PC-3 (cell line): ENCODE results near the gene ERI3. TPM values are rescaled to one million over a fixed set of nuclear protein-coding genes. Genes with fewer than 3 reads are reported as not detected.
A peak's percentile ranks its signal among the peaks of the same experiment; 100 is the strongest.

Experiments used
- ATAC-seq: fragments of 200-7000 bp; cut with Tn5 transposase; 2 replicates; pipeline ENCODE4 v1.9.1; 2020; ENCODE audit warnings: mild to moderate bottlenecking, moderate library complexity
- BruUV-seq: library from RNA; stranded (reverse); fragments of 400-500 nt; replicated peaks from 2 replicates; lab custom pipeline; 2021; lab: Mats Ljungman, UMichigan
- CTCF ChIA-PET: fragments of 300-600 bp; sonication (Branson Sonifier 250); formaldehyde crosslinking; loops from one replicate; lab custom pipeline; 2022; ENCODE audit warnings: antibody characterized with exemption; lab: Charles Lee
- POLR2A ChIA-PET: fragments of 300-600 bp; sonication (Branson Sonifier 250); formaldehyde crosslinking; loops from one replicate; lab custom pipeline; 2022; ENCODE audit warnings: antibody characterized with exemption; ENCODE audit not compliant: unreplicated experiment; lab: Charles Lee
- DNase-seq: peaks from one replicate; pipeline ENCODE4 v3.0.0-alpha.2; 2015
- H2AFZ ChIP-seq: fragments of 300-600 bp; sonication (generic); 2 replicates; pipeline ENCODE4 v1.6.0; 2016; ENCODE audit warnings: antibody characterized with exemption, low read length
- H3F3A ChIP-seq: fragments of 300-600 bp; sonication (generic); one replicate; pipeline ENCODE4 v1.6.0; 2017; ENCODE audit warnings: antibody characterized with exemption, low read length, control low read depth, mild to moderate bottlenecking; ENCODE audit not compliant: unreplicated experiment
- H3K27ac ChIP-seq: fragments of 300-600 bp; sonication (generic); 2 replicates; pipeline ENCODE4 v1.5.1; 2016; ENCODE audit warnings: mild to moderate bottlenecking, low read length
- H3K27me3 ChIP-seq: fragments of 300-600 bp; sonication (generic); 2 replicates; pipeline ENCODE4 v1.6.1; 2016; ENCODE audit warnings: low read length, mixed read lengths
- H3K36me3 ChIP-seq: fragments of 300-600 bp; sonication (generic); 2 replicates; pipeline ENCODE4 v1.6.1; 2016; ENCODE audit warnings: low read depth, mixed run types, low read length, mixed read lengths
- H3K4me1 ChIP-seq: fragments of 300-600 bp; sonication (generic); 2 replicates; pipeline ENCODE4 v1.5.1; 2016; ENCODE audit warnings: low read length; ENCODE audit not compliant: insufficient read depth
- H3K4me2 ChIP-seq: fragments of 300-600 bp; sonication (generic); 2 replicates; pipeline ENCODE4 v1.6.0; 2016; ENCODE audit warnings: low read length
- H3K4me3 ChIP-seq: fragments of 300-600 bp; sonication (generic); 2 replicates; pipeline ENCODE4 v1.5.1; 2016; ENCODE audit warnings: mild to moderate bottlenecking, low read length, mixed read lengths
- H3K79me2 ChIP-seq: fragments of 300-600 bp; sonication (generic); 2 replicates; pipeline ENCODE4 v1.6.1; 2017; ENCODE audit warnings: low read length, mixed read lengths
- H3K9ac ChIP-seq: fragments of 300-600 bp; sonication (generic); 2 replicates; pipeline ENCODE4 v1.6.0; 2016; ENCODE audit warnings: mild to moderate bottlenecking, low read length
- H3K9me2 ChIP-seq: fragments of 300-600 bp; sonication (generic); replicated peaks from 2 replicates; pipeline ENCODE4 v1.6.1; 2016; ENCODE audit warnings: mixed run types, low read length, mixed read lengths
- H3K9me3 ChIP-seq: fragments of 300-600 bp; sonication (generic); 2 replicates; pipeline ENCODE4 v1.6.1; 2016; ENCODE audit warnings: low read length, mixed read lengths
- H4K20me1 ChIP-seq: fragments of 300-600 bp; sonication (generic); 2 replicates; pipeline ENCODE4 v1.6.1; 2016; ENCODE audit warnings: low read length, mixed read lengths
- CTCF ChIP-seq: fragments of 300-600 bp; sonication (generic); conservative IDR thresholded peaks from 2 replicates; pipeline ENCODE4 v1.5.1; 2017; ENCODE audit warnings: antibody characterized with exemption, low read depth, mild to moderate bottlenecking, low read length
- EZH2 ChIP-seq: fragments of 300-600 bp; sonication (generic); IDR thresholded peaks from one replicate; pipeline ENCODE4 v1.6.1; 2017; ENCODE audit warnings: antibody characterized with exemption, mild to moderate bottlenecking, low read length; ENCODE audit not compliant: unreplicated experiment
- EZH2phosphoT487 ChIP-seq: fragments of 300-600 bp; sonication (generic); IDR thresholded peaks from 2 replicates; pipeline ENCODE4 v1.6.1; 2018; ENCODE audit warnings: mild to moderate bottlenecking, antibody characterized with exemption, low read length, borderline replicate concordance
- intact Hi-C: fragments of 100-400 bp; cut with micrococcal nuclease; formaldehyde crosslinking; loops from 2 replicates; pipeline ENCODE4 v1.9.0; 2023
- total RNA-seq: library from RNA; depleted of rRNA; stranded (reverse); fragments of >200 nt; gene quantifications from 2 replicates; pipeline ENCODE4 v1.2.3, GENCODE V29; 2014

The ERI3 gene
- total RNA-seq, 1 experiment from 2014 or later: 138 TPM

GRCh38 chr1:44326821-44327465 is 28.1 kb downstream of the ERI3 start:
- H3K4me1 ChIP-seq: peaks cover 41% of the 10 kb centered on the region
- 0 out of 2 replicates have a peak, but pooled peaks cover 9% of the 10 kb centered on the region for H3K36me3 ChIP-seq
- H3K9ac ChIP-seq: peak overlapping the region; percentile 38
- no TSS peak for BruUV-seq
- no peaks in the 10 kb centered on the region for H3K9me2 ChIP-seq
- peaks cover 13% of the 10 kb centered on the region for H3F3A ChIP-seq
- DNase-seq (peak; percentile 48), ATAC-seq (no peak)
- H2AFZ ChIP-seq: no peak overlapping the region
- POLR2A ChIA-PET: interaction anchor here (0.6 kb wide), 1 partner anchor 49 kb away, joined by 3 read pairs; no protein-coding TSS in a partner anchor
- H3K27me3 ChIP-seq: no peaks in the 10 kb centered on the region
- CTCF ChIA-PET: no interaction called here
- H3K9me3 ChIP-seq: no peaks in the 10 kb centered on the region
- TF ChIP-seq EZH2 (no peak), CTCF (no peak), EZH2phosphoT487 (no peak)
- H3K4me3 ChIP-seq: 0 out of 2 replicates have a peak overlapping the region, but pooled peaks have one; percentile 6
- peaks cover 41% of the 10 kb centered on the region for H3K79me2 ChIP-seq
- H3K4me2 ChIP-seq: peak overlapping the region; percentile 46
- no peaks in the 10 kb centered on the region for H4K20me1 ChIP-seq
- intact Hi-C loops: loop anchor here (5.0 kb wide), 1 partner anchor 45 kb away; no protein-coding TSS in a partner anchor
- peak overlapping the region; percentile 91 for H3K27ac ChIP-seq

- no peak for TF ChIP-seq EZH2
- no peak for TF ChIP-seq EZH2phosphoT487
- H3K4me1 ChIP-seq: peaks cover 41% of the 10 kb centered on the region
- H3K36me3 ChIP-seq: 0 out of 2 replicates have a peak, but pooled peaks cover 10% of the 10 kb centered on the region
- H3K27me3 ChIP-seq: no peaks in the 10 kb centered on the region
- intact Hi-C loops: loop anchor here (5.0 kb wide), 1 partner anchor 44 kb away; no protein-coding TSS in a partner anchor
- ATAC-seq (no peak), DNase-seq (peak; percentile 7)
- ChIA-PET POLR2A (interaction anchor here (0.6 kb wide), 1 partner anchor 50 kb away, joined by 3 read pairs; no protein-coding TSS in a partner anchor), CTCF (no interaction called here)
- H3K79me2 ChIP-seq: peaks cover 41% of the 10 kb centered on the region
- H3F3A ChIP-seq: peaks cover 13% of the 10 kb centered on the region
- peak overlapping the region; percentile 91 for H3K27ac ChIP-seq
- no peak overlapping the region for H3K9ac ChIP-seq
- peak overlapping the region; percentile 46 for H3K4me2 ChIP-seq
- no peaks in the 10 kb centered on the region for H4K20me1 ChIP-seq
- no TSS peak for BruUV-seq
- no peaks in the 10 kb centered on the region for H3K9me2 ChIP-seq
- no peak overlapping the region for H2AFZ ChIP-seq
- H3K9me3 ChIP-seq: no peaks in the 10 kb centered on the region
- no peak overlapping the region for H3K4me3 ChIP-seq
Measured at GRCh38 chr1:44326024-44326701, 28.9 kb downstream of the ERI3 start.

- ATAC-seq (no peak), DNase-seq (no peak)
- CTCF ChIA-PET: no interaction called here
- no TSS peak for BruUV-seq
- Histone ChIP-seq H3K4me2 (no peak overlapping the region), H3K27me3 (no peaks in the 10 kb centered on the region), H2AFZ (no peak overlapping the region), H3K9me3 (no peaks in the 10 kb centered on the region), H3K4me1 (peaks cover 30% of the 10 kb centered on the region), H3K9ac (no peak overlapping the region), H3K9me2 (no peaks in the 10 kb centered on the region), H3K4me3 (no peak overlapping the region), H4K20me1 (no peaks in the 10 kb centered on the region), H3K79me2 (peaks cover 31% of the 10 kb centered on the region), H3F3A (peaks cover 13% of the 10 kb centered on the region), H3K36me3 (0 out of 2 replicates have a peak, but pooled peaks cover 16% of the 10 kb centered on the region), H3K27ac (no peak overlapping the region)
- TF ChIP-seq EZH2 (no peak), EZH2phosphoT487 (no peak), CTCF (no peak)
- POLR2A ChIA-PET: no interaction called here
- intact Hi-C loops: no loop called here
Measured at GRCh38 chr1:44323947-44324346, 31.1 kb downstream of the ERI3 start.
